ENCODE measurements around the gene ZBTB25.

ZBTB25 gene

DNA sequence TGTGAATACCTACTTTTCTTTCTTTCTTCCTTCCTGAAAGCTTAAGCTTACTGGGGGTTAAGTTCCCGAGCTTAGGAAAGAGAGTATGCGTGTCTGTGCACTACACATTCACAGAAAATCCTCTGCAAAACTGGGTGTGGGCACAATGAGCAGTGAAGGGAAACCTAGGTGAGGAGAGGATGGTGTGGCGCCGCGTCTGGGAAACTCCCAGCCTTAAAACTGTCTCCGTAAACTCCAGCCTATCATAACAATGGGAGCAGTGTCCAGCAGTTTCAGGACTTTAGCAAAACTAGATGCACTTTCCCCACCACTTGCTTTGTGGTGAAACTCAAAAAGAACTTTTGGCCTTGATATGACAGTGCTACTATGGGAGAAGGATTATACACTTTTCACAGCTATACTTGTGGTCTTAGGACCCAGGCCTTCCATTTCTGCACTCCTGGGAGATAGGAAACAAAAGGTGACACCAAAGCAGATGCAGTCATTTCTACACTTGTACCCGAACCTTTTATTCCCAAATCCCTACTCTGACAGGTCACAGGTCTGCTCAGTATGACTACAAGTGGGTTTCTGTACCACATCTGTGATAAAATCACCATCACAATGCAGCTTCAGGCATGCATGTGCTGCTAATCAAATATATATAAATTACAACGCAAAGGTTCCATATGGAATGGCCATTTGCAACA lies 27.9 kb downstream of the ZBTB25 start:
- no peak for DNase-seq (ENCODE audit: low spot score)

- no peak for DNase-seq (ENCODE audit: low spot score)
These were observed 28.9 kb downstream of the ZBTB25 start for GRCh38 chr14:64474698-64475097.

GRCh38 chr14:64474041-64474440 lies 29.6 kb downstream of the ZBTB25 start:
- no peak for DNase-seq (ENCODE audit: low spot score)

DNA sequence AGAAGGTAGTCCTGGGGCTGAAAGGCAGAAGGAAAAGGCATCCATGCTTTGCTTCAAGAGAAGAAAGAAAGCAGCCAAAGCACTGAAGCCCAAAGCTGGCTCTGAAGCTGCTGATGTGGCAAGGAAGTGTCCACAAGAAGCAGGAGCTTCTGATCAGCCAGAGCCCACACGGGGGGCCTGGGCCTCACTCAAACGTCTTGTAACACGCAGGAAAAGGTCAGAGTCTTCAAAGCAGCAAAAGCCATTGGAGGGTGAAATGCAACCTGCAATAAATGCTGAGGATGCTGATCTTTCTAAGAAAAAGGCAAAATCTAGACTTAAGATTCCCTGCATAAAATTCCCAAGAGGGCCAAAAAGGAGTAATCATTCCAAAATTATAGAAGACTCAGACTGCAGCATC lies 35.2 kb downstream of the ZBTB25 start:
- no peak for DNase-seq (ENCODE audit: low spot score)

DNA sequence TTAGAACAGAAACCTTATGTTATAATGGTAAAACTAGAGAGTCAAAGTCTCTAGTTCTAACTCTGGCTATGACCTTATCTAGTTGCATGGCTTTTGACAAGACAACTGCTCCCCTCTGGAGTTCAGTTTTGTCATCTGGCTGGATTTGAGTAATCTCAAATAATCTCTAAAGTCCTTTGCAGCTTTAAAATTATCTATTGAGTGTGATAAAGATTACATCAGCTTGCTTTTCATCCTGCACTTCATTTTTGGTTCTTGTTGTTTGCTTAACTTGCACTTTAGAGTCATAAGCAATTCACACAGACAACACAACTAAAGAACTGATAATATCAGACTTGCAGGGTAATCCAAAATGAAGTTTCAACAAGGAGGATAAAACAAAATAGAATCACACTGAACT lies 36.1 kb downstream of the ZBTB25 start:
- no peak for DNase-seq (ENCODE audit: low spot score)

DNA sequence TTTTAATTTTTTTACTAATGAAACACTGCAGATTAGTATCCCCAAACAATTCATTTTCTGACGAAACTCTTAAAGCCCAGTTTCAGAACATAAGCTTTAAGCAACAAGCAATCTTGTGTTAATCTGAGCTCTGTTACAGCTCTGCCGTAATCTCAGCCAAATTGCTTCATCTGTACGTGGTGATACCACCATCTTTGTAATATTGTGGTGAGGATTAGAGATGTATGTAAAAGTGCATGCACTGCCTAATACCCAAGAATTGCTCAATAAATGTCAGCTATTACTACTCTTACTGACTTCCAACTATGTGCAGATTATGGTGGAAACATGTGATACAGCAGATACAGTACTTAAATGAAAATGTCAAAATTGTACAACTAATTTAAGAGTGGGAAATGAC lies 36.5 kb downstream of the ZBTB25 start:
- DNase-seq (ENCODE audit: low spot score) = no peak

GRCh38 chr14:64465831-64466554 lies 37.6 kb downstream of the ZBTB25 start:
- no peak for DNase-seq (ENCODE audit: low spot score)

GRCh38 chr14:64465191-64465822 lies 38.3 kb downstream of the ZBTB25 start, which contains the start of gene AKAP5:
TSS of gene AKAP5 (plus strand) at chr14:64465499. CDS start at chr14:64468395, 2,896 bp downstream.
- peak; percentile 58 for DNase-seq (ENCODE audit: low spot score)

DNA sequence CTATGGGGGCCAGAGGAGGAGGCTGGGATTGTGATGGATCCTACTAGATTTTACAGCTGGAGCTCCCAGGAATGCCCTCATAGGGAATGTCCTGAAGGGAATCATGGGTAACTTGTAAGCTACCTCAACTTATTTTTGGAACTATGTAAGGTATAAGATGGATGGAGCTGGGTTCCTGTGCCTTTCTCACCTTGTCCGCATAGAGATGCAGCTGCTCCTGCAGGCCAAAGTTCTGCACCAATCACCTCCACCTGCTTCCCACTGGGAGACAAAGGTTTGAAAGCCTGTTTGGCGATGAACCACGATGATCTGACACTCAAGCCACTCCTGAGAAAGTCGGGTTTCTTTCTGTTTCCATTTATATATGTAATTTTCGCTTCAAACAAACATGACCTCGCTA lies 39.0 kb downstream of the ZBTB25 start:
- DNase-seq (ENCODE audit: low spot score) = no peak

GRCh38 chr14:64463873-64464272 lies 39.8 kb downstream of the ZBTB25 start:
- DNase-seq (ENCODE audit: low spot score) = no peak

DNA sequence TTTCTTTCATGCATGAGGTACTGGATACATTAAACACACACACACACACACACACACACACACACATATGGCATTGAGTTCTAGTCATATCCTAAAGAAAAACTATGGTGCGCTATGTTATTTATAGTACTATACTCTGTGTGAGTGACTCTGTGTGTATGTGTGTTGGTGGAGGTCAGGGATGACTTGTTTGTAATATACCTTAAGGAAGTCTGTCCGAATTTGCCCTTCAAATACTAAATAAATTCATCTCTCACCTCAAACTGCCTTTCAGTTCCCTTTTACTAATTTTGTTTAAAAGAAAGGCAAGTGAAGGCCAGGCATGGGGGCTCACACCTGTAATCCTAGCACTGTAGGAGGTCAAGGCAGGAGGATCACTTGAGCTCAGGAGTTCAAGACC lies 40.4 kb downstream of the ZBTB25 start:
- DNase-seq (ENCODE audit: low spot score) = no peak

GRCh38 chr14:64461221-64461620 lies 42.4 kb downstream of the ZBTB25 start:
- DNase-seq (ENCODE audit: low spot score) = no peak

DNA sequence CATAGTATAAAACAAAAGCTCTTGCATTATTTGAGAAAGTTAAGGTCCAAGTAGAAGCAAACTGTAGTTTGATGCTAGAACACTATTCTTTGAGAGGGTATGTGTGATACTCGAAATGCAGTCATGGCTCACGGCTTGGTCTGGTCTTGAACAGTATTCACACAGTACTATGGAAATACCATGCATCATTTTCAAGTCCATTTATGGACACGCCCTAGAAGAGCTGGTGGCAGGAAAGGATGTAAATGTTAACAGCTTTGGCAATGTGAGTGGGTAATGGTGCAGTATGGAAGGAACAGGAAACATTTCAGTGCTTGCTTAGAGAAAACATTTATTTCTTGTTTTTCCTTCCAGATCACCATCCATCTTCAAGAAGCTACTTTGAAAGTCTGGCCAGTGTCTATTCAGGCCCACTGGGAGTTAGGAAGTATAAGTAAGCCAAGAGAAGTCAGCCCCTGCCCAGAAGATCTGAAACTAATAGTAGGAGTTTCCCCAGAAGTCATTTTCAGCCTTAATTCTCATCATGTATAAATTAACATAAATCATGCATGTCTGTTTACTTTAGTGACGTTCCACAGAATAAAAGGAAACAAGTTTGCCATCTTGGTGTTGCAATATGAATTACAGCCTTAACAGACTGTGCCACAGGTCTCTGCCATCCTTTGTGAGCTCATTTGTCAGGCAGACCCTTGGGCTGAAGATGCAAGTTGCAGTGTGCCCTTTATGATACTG lies 44.1 kb downstream of the ZBTB25 start:
- no peak for DNase-seq (ENCODE audit: low spot score)

- DNase-seq (ENCODE audit: low spot score) = no peak
These were observed 49.0 kb downstream of the ZBTB25 start for GRCh38 chr14:64454671-64455070.

DNA sequence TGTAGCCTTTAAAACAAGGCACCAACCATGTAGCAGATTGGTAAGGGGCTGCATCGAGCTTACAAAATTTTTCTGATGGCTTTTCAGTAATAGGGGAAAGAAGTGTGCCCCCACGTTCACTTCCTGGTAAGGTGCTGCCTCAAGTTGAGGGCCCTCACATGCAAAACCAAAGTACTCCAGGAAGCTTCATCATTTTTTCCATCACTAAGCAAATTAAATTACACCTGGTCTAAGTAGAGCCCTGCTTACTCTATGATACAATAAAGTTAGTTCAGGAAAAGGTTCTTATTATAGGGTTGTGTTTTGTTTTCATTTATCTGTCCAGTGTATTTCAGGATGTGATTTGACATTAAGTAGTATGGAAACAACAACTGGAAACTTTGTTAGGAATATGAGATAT lies 53.4 kb downstream of the ZBTB25 start:
- no peak for DNase-seq (ENCODE audit: low spot score)

DNA sequence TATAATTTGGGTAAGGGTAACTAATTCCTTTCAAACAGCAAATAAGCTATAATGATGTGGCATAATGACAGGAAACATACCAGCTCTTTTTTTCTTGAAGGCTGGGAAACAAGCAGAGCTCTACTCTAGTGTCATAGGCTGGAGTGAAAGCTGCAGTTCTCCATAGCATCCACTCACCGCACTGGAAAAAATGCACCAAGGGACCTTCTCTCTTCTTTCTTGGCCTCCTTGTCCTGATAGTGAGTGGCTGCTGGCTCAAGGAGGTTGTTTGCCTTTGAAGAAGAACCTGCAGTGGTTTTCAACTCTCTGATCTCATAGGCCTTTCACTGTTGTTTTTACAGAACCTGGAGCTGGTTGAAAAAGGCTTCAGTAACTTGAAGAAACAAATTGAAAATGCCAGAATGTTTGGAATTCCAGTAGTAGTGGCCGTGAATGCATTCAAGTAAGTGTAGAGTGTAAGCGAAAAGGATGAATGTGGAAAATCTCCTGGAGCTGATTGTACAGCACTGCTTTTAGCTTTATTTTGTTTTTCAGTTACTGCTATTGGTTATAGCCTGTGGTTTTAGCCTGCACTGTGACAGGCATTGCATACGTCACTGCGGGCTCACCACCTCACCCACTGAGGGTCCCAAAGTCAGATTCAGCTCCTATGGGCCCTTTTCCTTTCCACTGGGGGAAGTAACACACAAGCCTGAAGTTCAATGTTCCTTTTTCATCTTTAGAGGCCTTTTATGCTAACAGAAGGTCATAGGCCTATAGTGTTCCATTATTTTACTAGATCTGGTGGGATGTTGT lies 55.6 kb downstream of the ZBTB25 start:
- DNase-seq (ENCODE audit: low spot score) = no peak

GRCh38 chr14:64444984-64445845 lies 58.4 kb downstream of the ZBTB25 start:
- peak; percentile 45 for DNase-seq (ENCODE audit: low spot score)

GRCh38 chr14:64444140-64444539 lies 59.5 kb downstream of the ZBTB25 start:
- no peak for DNase-seq (ENCODE audit: low spot score)

GRCh38 chr14:64442300-64442988 lies 61.2 kb downstream of the ZBTB25 start:
- DNase-seq (ENCODE audit: low spot score) = no peak

DNA sequence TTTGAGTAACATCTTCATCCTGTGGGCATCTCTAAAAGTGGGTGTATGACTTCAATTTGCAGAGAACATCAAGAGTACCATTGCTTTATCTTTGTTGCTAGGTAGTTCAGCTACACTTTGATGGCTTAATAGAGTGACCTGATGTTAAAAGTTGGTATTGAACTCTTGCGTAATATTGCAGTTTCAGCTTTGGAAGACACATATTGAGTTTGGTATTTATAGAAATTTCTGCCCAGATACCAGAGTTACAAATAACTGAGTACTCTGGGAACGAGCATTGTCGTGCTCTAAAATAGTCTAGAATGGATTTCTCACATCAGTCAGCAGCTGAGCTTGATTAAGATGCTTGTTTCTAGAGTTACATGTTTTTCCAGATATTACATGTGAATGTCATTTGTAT lies 63.1 kb downstream of the ZBTB25 start:
- no peak for DNase-seq (ENCODE audit: low spot score)

Data from CD4-positive, alpha-beta T cell treated with Interleukin-6 at 100 ng/mL for 8 hours (primary cell).